Ishikawa (cell line): ENCODE data around the gene PLEKHG1.

Source experiments
- NFIC ChIP-seq: IDR thresholded peaks from 2 replicates; pipeline ENCODE4 v1.6.1; 2012
- RAD21 ChIP-seq: IDR thresholded peaks from 2 replicates; pipeline ENCODE4 v1.6.1; 2012; ENCODE audit warnings: low read depth
- TCF12 ChIP-seq: IDR thresholded peaks from 2 replicates; pipeline ENCODE4 v1.6.1; 2012; ENCODE audit warnings: low read depth
- USF1 ChIP-seq: IDR thresholded peaks from 2 replicates; pipeline ENCODE4 v1.6.1; 2012
- TF ChIP-seq, protein P1 (sequence below): IDR thresholded peaks from 2 replicates; pipeline ENCODE4 v1.6.1; 2012
- TF ChIP-seq, protein P2 (sequence below): IDR thresholded peaks from 2 replicates; pipeline ENCODE4 v1.6.1; 2012; ENCODE audit warnings: low read depth, mild to moderate bottlenecking

DNA sequence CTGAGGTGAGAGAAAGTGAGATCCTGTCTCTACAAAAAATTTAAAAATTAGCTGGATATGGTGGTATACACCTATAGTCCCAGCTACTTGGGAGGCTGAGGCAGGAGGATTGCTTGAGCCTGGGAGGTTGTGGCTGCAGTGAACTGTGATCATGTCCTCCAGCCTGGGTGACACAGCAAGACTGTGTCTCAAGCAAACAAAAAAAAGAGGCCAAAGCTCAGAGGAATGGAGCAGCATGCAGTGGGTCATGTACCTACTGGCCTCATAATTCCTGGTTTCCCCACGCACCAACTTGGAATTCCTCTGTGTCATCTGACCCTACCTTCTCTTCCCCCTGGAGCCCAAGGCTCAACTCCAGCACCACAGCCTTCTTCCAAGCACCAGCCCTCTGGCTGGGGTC, 15.1 kb upstream of the PLEKHG1 start:
- TF ChIP-seq, protein P1, sequence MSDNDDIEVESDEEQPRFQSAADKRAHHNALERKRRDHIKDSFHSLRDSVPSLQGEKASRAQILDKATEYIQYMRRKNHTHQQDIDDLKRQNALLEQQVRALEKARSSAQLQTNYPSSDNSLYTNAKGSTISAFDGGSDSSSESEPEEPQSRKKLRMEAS = no peak
- TF ChIP-seq USF1 = no peak
- TF ChIP-seq TCF12 = no peak
- no peak for TF ChIP-seq NFIC
- TF ChIP-seq RAD21 = no peak
- TF ChIP-seq, protein P2, sequence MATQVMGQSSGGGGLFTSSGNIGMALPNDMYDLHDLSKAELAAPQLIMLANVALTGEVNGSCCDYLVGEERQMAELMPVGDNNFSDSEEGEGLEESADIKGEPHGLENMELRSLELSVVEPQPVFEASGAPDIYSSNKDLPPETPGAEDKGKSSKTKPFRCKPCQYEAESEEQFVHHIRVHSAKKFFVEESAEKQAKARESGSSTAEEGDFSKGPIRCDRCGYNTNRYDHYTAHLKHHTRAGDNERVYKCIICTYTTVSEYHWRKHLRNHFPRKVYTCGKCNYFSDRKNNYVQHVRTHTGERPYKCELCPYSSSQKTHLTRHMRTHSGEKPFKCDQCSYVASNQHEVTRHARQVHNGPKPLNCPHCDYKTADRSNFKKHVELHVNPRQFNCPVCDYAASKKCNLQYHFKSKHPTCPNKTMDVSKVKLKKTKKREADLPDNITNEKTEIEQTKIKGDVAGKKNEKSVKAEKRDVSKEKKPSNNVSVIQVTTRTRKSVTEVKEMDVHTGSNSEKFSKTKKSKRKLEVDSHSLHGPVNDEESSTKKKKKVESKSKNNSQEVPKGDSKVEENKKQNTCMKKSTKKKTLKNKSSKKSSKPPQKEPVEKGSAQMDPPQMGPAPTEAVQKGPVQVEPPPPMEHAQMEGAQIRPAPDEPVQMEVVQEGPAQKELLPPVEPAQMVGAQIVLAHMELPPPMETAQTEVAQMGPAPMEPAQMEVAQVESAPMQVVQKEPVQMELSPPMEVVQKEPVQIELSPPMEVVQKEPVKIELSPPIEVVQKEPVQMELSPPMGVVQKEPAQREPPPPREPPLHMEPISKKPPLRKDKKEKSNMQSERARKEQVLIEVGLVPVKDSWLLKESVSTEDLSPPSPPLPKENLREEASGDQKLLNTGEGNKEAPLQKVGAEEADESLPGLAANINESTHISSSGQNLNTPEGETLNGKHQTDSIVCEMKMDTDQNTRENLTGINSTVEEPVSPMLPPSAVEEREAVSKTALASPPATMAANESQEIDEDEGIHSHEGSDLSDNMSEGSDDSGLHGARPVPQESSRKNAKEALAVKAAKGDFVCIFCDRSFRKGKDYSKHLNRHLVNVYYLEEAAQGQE = no peak
